Liver (tissue), 3 donors: Measurements from ENCODE around the gene KBTBD2.
"Not testable (repeated sequence)": the region's sequence is repeated elsewhere in the genome, so short reads cannot be mapped to it uniquely, and the experiment has no call there.

Experiments used
- FOXA1 ChIP-seq: IDR thresholded peaks from 2 replicates; pipeline ENCODE4 v1.6.1; 2016; ENCODE audit warnings: antibody characterized with exemption
- RAD21 ChIP-seq, 2 donors: IDR thresholded peaks; 2 replicates each; pipeline ENCODE4 v1.6.1; 2016; ENCODE audit warnings: antibody characterized with exemption in 2 of 2, mild to moderate bottlenecking in 2 of 2
- TF ChIP-seq, protein P1 (sequence below): fragments of 150-350 bp; IDR thresholded peaks from 2 replicates; pipeline ENCODE4 v1.5.1; 2017; ENCODE audit warnings: improper control_type of control experiment, low read depth, low read length; ENCODE audit not compliant: missing input control
- TF ChIP-seq, protein P2 (sequence below): IDR thresholded peaks from 2 replicates; pipeline ENCODE4 v1.6.1; 2016; ENCODE audit warnings: antibody characterized with exemption
- donor health status: healthy.
- donor health status: healthy.

DNA sequence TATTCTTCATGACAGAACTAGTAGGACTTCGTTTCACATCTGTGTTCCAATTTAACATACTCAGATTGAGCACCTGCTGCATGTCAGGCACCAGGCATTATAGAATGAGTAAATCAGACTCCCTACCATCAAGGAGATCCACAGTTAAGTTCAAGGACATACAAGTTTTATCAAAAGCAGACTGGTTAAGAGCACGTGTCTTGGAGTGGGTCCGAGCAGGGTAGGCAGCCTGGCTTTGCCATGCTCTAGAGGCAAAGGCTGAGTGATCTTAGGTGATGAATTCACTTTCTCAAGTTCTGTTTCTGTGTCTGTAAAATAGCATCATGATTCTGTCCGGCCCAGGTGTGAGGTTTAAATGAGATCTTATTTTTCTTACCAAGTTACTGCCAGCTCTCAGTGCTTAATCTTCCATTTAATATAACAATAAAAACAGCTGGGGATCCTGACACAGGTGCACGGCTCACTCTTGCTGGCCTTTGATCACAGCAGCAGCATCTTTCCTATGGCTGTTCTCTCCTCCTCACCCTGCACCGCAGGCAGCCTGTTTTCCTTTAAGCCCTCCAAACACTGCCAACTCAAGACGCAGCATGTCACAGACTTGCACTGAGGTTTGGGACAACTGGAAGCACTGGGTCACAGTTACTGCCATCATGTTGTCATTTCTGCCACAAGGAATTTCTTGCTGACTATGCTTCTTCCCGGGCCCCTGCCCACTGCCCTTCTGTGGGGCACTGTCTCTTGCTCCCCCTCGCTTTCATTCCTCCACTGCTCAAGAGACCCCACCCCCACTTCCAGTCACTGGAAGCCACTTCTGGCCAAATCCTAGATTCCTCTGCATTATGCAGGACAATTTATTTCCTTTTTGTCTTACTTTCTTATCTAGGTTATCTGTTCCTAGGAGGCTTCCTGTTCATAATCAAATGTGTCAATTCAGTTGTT is 35.5 kb downstream of the KBTBD2 start:
- TF ChIP-seq, protein P1, sequence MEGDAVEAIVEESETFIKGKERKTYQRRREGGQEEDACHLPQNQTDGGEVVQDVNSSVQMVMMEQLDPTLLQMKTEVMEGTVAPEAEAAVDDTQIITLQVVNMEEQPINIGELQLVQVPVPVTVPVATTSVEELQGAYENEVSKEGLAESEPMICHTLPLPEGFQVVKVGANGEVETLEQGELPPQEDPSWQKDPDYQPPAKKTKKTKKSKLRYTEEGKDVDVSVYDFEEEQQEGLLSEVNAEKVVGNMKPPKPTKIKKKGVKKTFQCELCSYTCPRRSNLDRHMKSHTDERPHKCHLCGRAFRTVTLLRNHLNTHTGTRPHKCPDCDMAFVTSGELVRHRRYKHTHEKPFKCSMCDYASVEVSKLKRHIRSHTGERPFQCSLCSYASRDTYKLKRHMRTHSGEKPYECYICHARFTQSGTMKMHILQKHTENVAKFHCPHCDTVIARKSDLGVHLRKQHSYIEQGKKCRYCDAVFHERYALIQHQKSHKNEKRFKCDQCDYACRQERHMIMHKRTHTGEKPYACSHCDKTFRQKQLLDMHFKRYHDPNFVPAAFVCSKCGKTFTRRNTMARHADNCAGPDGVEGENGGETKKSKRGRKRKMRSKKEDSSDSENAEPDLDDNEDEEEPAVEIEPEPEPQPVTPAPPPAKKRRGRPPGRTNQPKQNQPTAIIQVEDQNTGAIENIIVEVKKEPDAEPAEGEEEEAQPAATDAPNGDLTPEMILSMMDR: not testable (repeated sequence)
- TF ChIP-seq, protein P2, sequence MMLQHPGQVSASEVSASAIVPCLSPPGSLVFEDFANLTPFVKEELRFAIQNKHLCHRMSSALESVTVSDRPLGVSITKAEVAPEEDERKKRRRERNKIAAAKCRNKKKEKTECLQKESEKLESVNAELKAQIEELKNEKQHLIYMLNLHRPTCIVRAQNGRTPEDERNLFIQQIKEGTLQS: not testable (repeated sequence)
- TF ChIP-seq FOXA1; RAD21 (IDR thresholded peaks at IDR 0.05): not testable (repeated sequence)
